ENCODE data around the gene MUTYH.

GRCh38 chr1:45306905-45307304 is 33.3 kb downstream of the MUTYH start:
- TF ChIP-seq EZH2phosphoT487 (IDR thresholded peaks at IDR 0.05; ENCODE audit: insufficient read depth, low read depth) = no peak
- TF ChIP-seq EZH2 (IDR thresholded peaks at IDR 0.05; ENCODE audit: insufficient read depth, poor library complexity, severe bottlenecking) = no peak

Data from GM23248 (cell line).